GM23338 (cell line): ENCODE measurements around the gene PCCB.

Source experiments
- CTCF ChIP-seq, 2 experiments: fragments of 200-600 bp in 1 of 2; sonication (generic) in 1 of 2; conservative IDR thresholded peaks; 2 replicates each; pipeline versions ENCODE4 v1.5.1 to v1.6.1; 2016 to 2017; ENCODE audit warnings: antibody characterized with exemption in 2 of 2, low read depth in 2 of 2, mild to moderate bottlenecking in 2 of 2, moderate library complexity in 1 of 2
- STAT1 ChIP-seq: IDR thresholded peaks from one replicate; pipeline ENCODE4 v1.6.1; 2016; ENCODE audit warnings: antibody characterized with exemption; ENCODE audit not compliant: unreplicated experiment

- TF ChIP-seq CTCF (conservative IDR thresholded peaks at IDR 0.05; ENCODE audit: low read depth in 2 of 2) (no peak), STAT1 (no peak)
Measured at GRCh38 chr3:136209921-136210320, 40.2 kb upstream of the PCCB start.
